ENCODE data around the gene TAS1R3.

Gene TAS1R3

GRCh38 chr1:1295154-1295923 lies 35.7 kb upstream of the TAS1R3 start:
- no peak for DNase-seq

- DNase-seq = no peak
These were observed 34.7 kb upstream of the TAS1R3 start for GRCh38 chr1:1296070-1297061.

GRCh38 chr1:1297802-1298424 lies 33.2 kb upstream of the TAS1R3 start:
- DNase-seq = no peak

- DNase-seq = no peak
These were observed 32.0 kb upstream of the TAS1R3 start for GRCh38 chr1:1298861-1299685.

DNA sequence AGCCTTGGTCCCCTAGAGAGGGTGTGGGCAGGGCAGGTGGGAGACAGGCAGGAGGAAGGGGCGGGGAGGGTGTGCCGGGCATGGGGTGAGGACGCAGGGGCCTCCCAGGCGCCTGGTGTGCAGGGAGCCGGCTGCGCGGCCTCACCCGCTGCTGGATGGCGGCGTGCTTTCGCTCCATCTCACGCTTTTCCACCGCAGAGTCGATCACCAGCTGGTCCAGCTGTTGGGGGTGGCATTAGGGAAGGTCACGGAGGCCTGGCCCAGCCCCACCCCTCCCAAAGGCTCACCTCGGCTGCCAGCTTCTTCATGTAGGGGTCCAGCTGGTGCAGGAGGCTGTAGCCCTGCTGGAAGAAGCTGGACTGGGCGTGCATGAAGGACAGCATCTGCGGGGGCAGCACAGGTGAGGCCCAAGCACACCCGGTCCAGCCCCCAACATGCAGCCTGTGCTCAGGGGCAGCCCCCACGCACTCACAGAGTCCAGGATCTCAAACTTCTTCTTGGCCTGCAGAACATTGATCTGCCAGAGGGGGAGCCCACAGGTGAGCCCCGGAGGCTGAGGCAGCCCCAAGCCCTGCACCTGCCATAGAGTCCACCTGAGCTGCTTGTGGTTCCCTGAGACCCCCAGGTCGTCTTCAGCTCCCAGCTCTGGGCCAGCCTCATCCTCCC lies 31.3 kb upstream of the TAS1R3 start:
- DNase-seq = no peak

DNA sequence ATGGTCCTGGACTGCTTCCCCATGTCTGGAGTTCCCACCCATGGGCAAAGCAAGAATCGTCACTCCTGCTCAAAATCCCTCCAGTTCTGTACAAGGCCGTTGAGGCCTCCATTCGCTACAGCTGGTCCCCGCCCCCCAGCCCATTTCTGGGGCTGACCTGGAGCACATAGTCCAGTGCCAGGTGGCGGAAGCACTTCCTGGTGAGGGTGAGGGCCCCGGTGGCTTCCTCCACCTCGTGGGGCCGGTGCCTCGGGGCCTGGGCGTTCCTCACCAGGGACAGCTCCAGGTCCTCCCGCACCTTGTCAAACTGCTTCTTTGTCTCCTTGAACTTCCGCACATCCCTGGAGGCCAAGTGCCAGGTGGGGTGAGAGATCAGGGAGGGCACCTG lies 30.7 kb upstream of the TAS1R3 start:
- no peak for DNase-seq

DNA sequence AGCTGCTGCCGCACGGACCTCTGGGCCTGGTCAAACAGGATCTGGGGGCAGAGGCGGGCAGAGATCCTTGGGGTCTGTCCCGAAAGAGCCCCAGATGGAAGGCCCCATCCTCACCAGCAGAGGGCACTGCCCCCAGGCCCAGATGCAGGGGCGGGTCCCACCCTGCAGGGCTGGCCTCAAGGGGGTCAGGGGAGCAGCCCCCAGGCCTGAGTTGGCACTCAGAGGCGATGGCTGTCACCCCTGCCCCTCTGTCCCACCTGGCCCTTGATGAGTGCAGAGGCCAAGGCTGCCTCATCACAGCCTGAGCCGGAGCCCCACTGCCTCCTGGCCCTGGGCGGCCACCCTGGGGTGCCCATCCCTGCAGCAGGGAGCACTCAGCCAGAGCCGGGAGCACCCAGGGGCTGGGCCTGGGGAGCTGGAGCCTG lies 29.1 kb upstream of the TAS1R3 start:
- no peak for DNase-seq

DNA sequence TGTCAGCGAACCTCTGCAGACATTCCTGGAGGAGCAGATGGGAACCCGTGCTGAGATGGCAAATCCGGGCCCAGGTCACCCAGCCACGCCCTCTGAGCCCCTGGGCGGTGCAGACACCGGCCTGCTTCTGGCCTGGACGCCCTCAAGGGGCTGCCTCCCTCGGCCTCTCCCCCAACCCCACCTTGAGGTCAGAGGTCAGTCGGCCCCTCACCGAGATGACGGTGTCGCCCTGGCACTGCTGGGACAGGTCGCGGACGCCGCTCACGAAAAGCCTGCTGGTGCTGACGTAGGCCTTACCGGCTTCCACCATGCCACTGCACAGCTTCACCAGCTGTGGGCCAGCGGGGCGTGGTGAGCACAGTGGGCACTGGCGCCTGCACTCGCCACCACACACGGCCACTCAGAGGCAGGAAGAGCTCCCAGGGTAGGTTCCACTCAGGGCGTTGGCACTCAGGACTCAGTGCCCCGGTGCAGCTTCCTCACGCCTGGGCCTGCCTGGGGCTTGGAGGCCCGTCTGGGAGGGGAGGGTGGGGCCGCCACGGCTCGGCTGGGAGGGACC lies 28.1 kb upstream of the TAS1R3 start:
- DNase-seq = no peak

- DNase-seq = no peak
These were observed 27.3 kb upstream of the TAS1R3 start for GRCh38 chr1:1303736-1304135.

GRCh38 chr1:1304331-1305299 lies 26.5 kb upstream of the TAS1R3 start:
- DNase-seq = peak; percentile 68

DNA sequence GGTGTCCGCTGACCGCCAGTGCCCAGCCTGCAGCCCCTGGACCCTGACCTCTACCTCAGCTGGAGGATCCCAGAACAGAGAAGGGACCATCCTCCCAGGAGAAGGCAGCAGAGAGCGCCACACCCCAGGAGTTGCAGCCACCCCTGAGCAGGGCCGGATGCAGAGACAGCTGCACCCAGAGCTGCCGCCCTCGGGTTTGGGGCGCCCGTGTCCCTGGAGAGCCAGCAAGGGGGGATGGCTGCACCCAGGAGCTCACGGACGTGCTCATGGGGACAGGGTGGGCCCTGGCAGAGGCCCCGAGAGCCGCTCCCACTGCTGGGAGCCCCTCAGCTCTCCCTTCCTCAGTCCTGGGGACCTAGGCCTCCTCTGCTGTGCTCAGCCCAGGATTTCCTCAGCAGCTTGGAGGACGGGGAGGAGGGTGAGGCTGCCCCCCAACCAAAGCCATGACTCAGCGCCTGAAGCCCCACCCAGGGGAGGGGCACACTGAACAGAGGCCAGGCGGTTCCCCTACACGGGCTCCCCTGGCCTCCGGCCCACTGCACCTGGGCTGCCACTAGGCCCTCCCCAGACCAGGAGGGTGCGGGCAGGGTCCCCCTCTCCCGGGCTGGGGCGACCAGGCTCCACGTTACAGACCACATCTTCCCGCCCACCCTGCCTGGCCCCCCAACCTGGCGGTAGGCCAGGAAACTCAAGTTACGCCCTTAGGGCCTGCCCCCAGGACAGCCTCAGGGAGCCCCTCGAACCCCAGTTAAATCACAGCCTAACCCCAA lies 25.6 kb upstream of the TAS1R3 start:
- no peak for DNase-seq

- DNase-seq = no peak
These were observed 24.9 kb upstream of the TAS1R3 start for GRCh38 chr1:1306070-1306660.

DNA sequence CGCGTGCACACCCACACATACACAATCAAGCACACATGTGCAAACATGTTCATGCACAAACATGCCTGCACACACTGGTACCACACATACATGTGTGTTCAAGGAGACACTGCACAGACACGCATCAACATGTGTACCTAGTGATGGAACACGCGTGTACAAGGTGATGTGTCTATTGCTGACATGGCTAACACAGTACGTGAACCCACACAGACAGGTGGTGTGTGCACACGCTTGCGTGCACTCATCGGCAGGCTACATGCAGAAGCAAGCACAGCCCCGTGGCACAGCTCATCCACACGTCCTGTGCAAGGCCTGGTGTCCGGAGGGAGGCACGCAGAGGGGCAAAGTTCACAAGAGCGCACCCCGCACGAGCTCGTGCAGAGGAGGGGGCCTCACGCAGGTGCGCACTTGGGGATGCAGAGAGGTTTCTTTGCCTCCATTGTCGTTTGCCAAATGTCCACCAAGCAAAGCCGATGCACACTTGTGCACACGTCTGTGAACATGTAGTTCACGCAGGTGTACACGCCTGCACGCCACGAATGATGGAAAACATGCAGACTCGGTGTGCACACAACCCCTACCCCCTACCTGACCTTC lies 24.3 kb upstream of the TAS1R3 start:
- DNase-seq = no peak

GRCh38 chr1:1307261-1307922 lies 23.7 kb upstream of the TAS1R3 start:
- no peak for DNase-seq

DNA sequence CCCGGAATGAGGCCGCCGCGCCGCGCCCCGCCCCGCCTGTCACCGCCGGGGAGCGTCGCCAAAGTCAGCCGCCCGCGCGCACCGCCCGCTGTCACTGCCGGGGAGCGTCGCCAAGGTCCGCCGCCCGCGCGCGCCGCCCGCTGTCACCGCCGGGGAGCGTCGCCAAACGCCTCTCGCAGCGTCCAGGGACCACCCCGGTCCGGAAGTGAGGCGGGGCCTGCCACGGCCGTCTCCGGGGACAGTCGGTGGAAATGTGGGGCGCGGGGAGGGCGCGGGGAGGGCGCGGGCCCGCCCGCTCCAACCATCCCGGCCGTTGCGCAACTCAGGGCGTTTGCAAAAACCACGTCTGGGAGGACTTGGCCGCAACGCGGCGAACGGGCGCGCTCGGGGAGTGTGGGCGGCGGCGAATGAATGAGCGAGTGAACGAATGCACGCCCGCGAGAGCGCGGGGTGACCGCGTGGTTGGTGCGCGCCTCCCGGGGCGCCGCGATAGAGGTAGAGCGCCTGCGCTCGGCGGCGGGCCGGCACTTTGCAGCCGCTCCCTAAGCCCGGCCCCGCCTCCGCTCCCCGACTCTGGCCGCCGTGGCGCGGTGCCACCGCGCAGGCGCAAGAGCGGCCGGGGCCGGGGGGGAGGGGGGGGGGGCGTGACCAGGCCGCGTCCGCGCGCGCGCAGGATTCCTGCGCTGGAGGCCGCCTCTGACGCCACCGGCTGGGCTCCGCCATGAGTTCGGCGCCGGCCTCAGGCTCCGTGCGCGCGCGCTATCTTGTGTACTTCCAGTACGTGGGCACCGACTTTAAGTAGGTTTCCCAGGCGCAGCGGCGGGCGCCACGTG lies 22.9 kb upstream of the TAS1R3 start, which contains the start of the genes ACAP3 and PUSL1:
Gene ACAP3, minus strand, starts transcription at position 8 of the 833 bp plus-strand sequence. CDS start 115 bp downstream, outside the sequence.
Gene PUSL1, plus strand, starts transcription at position 675 of the 833 bp plus-strand sequence. Its CDS starts 47 bp downstream, at position 722.
- DNase-seq = peak; percentile 98

- DNase-seq = peak; percentile 81
These were observed 22.3 kb upstream of the TAS1R3 start for GRCh38 chr1:1308756-1309250.
